Hepatocyte (in vitro differentiated cells): ENCODE measurements around the gene DNAI7.

Experiments
- EZH2 ChIP-seq: fragments of 200-600 bp; sonication (generic); IDR thresholded peaks from 2 replicates; pipeline ENCODE4 v1.6.1; 2016; ENCODE audit warnings: antibody characterized with exemption, mild to moderate bottlenecking, borderline replicate concordance
- TF ChIP-seq, protein P1 (sequence below): fragments of 200-600 bp; sonication (generic); IDR thresholded peaks from 2 replicates; pipeline ENCODE4 v1.5.1; 2016; ENCODE audit warnings: antibody characterized with exemption, mild to moderate bottlenecking; ENCODE audit not compliant: poor library complexity

GRCh38 chr12:25207846-25208245, 12.9 kb upstream of the DNAI7 start:
- TF ChIP-seq, protein P1, sequence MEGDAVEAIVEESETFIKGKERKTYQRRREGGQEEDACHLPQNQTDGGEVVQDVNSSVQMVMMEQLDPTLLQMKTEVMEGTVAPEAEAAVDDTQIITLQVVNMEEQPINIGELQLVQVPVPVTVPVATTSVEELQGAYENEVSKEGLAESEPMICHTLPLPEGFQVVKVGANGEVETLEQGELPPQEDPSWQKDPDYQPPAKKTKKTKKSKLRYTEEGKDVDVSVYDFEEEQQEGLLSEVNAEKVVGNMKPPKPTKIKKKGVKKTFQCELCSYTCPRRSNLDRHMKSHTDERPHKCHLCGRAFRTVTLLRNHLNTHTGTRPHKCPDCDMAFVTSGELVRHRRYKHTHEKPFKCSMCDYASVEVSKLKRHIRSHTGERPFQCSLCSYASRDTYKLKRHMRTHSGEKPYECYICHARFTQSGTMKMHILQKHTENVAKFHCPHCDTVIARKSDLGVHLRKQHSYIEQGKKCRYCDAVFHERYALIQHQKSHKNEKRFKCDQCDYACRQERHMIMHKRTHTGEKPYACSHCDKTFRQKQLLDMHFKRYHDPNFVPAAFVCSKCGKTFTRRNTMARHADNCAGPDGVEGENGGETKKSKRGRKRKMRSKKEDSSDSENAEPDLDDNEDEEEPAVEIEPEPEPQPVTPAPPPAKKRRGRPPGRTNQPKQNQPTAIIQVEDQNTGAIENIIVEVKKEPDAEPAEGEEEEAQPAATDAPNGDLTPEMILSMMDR = no peak
- TF ChIP-seq EZH2 = no peak
